GM19025 (cell line): ENCODE results near the gene MRPL40.

ENCODE experiments used
- ATAC-seq: cut with Tn5 transposase; IDR thresholded peaks from one replicate; pipeline ENCODE4 v1.9.1; 2021; ENCODE audit warnings: mild to moderate bottlenecking, low read depth, moderate library complexity; ENCODE audit not compliant: unreplicated experiment

The MRPL40 gene

DNA sequence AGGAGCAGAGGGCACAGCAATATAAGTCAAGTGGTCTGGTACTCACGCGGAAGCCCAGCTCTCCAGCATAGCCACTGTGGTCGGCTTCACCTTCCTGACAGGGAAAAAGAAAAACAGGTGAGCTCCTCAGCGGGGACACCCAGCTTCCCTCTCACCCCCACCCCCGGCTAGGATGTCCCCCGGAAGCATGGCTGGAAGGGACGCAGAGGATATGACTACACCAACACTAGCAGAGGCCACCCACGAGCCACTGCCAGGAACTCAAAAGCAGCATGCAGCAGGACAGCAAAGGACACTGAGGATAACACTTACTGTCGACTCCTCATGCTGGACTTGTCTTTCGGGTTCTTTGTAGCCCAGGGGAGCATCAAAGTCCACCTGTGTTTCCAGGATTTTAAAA is 24.2 kb downstream of the MRPL40 start:
- ATAC-seq = no peak

DNA sequence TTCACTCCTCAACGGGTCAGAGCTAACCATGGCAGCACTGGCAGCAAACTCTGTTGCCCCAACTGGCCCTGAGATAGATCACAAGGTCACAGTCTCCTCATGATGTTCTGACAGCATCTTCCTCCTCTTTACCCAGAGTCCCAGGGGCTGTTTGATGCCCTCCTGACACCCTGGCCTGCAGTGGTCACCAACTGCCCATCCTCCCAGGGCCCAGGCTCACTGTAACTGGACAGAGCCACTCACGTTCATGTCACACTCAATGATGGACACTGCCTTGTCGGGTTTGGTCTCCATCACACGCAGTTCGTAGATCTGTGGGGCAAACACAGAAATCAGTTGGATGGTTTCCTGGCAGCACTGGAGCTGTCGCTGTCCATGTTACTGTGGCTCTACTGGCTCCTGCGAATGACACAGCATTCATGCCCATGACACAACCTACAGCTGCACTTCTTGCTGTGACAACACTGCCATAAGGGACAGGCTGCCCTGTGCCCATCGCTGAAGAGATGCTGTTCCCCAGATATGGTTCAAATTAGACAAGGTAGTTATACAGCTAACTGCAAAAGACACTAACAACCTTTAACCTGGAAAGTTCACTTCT is 25.6 kb downstream of the MRPL40 start:
- no peak for ATAC-seq

DNA sequence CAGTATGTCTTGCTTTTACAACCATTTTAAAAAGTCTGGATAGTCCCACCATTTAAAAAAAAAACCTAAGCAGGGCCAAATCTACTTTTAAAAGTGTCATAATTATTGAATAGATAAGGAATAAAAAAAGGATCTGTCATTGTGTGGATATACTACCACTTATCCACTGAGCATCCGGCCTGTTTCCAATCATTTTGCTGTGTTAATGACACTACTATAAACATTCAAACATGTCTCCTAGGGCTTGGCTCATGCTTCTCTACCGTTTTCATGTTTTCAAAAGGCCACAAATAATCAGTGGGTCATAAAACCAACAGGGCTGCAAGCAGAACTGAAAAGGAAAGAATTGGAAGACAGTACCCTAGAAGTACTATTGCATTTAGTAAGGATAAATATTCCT is 27.7 kb downstream of the MRPL40 start:
- ATAC-seq = no peak

DNA sequence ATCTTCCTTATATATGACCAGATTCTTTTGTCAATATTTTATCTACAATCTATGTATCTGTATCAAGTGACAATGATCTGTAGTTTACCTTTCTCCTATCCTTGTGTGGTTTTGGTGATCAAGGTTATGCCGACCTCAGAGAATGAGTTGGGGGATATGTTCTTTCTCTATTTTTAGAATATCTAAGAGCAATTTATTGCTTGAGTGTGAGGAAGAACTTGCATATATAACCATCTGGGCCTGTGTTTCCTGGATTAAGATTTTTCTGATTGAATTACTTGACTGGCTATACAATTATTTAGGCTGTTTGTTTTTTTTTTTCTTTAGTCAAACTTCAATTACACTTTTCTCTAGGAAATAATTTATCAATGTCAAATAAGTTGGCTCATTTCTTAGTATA is 29.2 kb downstream of the MRPL40 start:
- no peak for ATAC-seq

DNA sequence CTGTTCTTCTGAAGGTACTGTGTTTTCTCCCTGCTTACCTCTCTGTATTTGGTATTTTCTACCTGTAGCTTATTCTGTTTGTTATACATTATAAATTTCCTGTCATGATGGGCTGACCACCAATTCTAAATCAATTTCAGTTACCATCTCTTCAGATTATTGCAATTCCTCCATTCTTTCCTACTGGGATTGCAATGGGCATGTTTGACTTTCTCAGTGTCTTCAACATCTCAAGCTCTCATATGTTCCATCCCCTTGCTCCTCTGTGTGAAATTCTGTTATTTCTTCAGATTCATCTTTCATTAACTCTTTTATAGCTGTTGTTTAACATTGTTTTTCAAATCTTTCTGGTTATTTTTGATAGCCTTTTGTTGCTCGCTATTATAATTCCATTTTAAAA is 30.7 kb downstream of the MRPL40 start:
- ATAC-seq = no peak

DNA sequence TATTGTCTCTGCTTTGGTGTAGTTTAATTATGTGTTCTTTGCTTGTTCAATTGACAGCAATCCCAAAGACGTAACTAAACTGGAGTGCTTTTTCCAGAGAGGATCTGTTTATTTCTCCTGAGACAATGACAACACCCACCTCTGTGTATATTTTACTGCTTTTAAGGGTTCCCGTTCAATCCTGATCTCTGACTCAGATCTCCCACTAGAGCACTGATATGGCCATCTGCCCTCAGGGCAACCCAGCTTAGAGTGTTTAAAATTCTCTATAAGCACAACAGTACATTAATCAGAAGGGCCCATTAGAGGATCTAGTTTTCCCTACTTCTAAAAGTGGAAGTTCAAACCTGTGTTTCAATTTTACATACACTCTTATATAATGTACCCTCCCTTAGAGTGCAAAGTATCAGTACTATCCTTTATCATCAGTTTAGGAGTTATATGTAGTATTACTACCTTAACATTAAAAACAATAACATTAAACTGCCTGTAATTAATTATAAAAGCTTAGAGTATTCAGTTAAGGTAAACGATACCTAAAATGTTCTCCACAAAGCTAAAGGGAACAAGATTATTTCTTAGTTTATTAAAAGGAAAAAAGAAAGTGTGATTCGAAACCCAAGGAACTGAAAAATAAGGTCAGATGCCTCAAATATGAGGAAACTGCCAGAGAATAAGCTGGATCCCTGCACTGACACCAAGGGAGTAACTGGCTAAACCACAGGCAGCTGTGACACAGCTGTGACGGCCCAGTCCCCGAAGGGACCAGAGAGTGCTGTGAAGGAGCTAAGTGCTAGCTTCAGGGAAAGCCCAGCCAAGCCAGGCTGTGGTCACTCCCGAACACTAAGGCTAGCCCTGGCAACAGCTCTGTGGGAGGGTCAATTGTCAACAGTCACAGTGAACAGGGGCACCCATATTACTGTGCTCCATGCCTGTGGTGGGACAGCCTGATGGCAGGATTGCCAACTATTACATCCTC is 31.4 kb downstream of the MRPL40 start:
- no peak for ATAC-seq

DNA sequence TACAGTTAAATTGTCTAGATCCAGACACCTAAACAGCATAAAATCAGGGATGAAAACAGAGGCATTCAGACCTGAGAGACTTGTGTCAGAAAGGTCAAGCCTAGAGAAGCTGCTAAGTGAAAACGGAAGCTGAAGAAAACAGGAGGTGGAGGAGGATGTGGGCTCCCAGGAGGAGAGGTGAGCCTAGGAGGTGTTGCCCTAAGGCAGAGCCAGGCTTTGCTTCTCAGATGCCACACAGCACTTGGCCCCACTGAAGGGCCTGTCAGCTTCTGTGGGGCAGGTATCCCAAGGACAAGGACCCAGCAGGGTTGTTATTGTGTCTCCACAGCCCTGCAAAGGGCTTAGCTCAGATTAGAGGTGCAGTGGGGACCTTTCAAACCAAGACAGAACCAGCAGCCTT is 32.2 kb downstream of the MRPL40 start:
- no peak for ATAC-seq

DNA sequence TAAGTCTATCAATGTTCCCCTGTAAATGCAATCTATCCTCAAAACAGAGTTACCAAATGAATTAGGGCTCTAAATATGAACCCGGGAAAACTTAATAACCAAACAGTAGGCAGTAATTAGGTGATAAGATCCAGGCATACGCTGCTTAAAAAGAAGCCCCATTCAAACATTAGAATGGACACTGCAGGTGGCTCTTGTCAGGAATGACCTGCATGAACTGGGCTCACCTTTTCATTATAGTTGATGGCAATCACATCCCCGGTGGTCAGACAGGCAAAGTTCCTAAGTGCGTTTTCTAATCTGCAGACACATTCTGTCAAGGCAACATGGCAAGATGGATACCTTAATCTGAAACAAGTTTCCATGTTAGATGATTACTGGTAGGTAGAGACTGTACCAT is 32.6 kb downstream of the MRPL40 start:
- ATAC-seq = no peak

DNA sequence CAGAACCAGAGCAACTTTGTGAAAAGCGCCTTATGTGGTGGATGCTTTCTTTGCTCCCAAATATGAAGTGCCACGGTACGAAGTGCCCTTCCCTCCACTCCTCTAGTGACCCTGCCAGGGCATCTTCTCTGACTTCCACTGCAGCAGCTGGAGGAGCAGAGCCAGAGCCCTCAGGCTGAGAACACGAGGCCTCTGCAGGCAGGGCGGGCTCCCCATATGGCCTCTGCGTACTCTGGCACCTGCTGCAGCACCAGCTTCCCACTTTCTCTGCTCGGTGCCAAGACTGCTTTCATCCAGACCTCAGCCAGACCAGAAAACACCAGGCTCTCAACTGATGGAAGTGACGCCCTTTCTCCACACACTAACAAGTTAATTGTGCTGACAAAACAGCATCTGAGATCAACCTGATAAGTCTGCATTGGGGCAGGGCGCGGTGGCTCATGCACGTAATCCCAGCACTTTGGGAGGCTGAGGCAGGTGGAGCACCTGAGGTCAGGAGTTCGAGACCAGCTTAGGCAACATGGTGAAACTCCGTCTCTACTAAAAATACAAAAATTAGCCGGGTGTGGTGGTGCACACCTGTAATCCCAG is 33.9 kb downstream of the MRPL40 start:
- no peak for ATAC-seq

DNA sequence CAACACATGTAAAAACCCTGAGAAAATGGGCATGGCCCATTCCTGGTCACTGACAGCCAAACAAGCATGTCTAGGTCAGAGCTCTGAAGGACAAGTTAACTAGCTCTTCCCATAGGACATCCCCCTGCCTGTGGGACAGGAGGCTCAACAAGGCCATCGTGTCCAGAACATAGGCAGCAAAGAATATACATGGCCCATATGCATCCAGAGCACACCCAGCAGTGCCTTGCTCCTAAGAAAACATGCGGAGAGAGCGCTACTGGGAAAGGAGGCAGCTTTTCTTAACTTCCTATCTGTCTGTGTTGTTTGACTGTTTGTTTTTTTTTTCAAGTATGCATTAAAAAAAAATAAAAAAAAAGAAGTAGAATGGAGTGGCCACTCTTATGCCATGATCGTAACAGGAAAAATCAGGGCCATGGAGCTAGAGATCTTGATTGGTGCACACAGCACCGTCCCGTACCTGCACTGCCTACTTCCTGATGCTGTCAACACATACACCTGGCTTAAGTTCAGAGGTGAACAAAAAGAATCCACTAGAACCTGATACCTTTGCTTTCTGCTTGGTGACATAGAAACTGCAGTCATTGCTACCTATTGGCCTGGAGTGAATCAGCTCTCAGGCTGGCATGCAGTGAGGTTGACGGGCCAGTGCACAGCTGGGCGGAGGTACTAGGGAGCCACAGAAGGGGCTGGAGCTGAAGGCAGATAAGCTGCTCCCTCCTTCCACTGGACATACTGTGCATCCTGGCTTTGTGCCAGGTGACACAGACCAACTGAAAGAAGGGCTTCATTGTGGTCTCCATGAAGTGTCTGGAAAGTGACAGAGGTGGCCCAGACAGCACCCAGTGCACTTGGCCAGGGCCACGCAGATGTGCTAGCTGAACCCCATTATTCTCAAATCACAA is 34.8 kb downstream of the MRPL40 start:
- no peak for ATAC-seq

DNA sequence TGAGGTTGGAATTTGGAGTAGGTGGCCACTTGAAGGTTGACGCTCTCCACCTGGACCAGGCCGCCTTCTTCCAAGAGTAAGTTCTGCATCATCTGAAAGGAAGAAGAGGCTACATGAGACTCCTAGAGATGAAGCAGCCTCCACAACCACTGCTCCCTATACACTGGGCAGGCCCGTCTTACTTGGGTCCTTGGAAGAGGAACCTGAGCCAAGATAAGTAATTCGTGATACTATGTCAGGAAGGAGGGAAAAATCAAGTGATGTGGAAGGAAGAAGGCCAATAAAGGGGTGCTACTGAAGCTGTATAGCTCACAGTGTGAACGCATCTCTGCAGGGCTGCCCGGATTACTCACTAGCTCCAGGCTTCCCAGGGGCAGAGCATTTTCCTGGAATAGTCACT is 35.6 kb downstream of the MRPL40 start:
- ATAC-seq = no peak

DNA sequence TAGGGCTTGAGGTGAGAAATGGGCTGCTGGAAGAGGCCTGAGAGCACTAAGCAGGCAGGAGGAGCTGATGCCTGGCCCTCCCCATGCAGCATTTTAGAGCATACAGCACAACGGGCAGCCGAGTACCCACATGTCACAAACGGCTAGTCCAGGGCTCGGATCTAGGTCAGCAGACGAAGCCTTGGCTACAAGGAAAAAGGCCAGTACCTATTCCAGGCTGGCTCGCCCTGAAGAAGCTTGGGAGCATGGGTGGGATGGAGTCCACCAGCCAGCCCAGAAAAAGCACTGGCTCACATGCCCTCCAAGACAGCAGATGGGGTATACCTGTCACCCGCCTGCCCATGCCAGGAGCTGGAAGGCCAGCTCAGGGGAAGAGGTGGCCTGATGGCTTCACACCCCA is 37.1 kb downstream of the MRPL40 start:
- no peak for ATAC-seq

DNA sequence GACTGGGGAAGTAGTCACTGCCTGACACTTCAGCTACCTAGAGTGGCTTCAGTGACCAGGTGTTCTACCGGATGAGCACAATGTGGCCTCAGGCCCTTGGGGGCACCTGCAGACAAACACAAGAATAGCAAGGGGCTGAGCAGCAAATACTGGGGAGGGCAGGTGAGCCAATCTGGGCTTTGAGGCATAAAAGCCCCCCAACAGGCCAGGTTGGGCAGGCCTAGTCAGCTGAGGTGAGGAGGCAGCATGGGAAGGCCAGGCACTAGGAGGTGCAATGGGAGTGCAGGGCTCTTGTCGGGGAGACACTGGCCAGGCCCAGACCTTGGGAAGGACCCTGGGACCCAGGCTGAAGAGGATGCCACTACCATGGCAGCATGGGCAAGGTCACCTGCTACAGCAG is 37.7 kb downstream of the MRPL40 start:
- no peak for ATAC-seq

DNA sequence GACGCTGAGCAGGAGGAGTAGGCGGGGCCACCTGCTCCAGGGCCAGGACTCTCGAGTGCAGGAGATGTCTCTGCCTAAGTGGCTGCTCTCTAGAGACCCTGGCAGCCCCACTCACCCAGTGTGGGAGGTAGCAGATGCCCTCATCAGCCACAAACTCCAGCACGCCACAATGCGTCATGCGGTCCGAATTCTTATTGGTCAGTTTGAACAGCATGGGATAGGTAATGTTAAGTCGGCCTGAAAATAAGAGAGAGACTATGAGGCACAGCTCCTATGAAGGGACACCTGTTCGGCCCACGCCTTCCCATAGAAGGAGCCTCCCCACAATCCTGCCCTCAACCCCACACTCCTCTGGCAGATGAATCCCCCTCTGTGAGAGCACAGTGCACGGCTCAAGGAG is 39.2 kb downstream of the MRPL40 start:
- ATAC-seq = no peak

DNA sequence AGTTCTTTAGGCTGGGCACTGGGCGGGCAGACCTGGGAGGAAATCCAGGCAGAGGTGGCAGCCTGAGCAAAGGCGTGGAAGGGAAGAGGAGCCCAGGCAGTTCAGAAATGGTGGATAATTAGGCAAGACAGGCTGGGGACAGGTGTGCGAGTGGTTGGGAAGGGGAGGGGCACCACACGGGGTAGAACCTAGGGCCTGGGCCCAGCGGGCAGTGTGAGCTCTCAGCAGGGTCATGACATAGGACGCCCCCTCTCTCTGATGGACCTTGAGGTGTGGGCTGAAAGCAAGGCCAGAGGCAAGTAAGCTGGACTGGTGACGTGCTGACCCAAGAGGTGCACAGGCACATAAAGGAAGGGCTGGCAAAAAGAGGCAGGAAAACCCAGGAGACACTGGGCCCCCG is 39.9 kb downstream of the MRPL40 start:
- ATAC-seq = no peak

DNA sequence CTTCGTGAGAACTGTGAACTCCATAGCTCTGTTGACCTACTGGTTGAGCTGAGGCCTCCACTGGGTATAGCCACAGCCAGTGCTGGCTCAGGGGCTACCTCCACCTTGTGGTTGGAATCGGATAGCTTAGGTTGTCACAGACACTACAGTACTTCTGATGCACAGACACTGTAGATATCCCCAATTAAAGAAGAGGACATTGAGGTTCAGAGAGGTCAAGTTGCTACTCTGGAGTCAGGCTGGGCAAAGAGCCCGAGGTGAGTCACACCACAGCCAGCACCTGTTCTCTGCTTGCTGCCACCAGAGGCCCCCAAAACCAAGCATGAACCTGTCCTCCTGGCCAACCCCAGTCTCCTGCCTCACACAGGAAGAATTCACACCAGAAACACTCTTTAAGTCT is 41.2 kb downstream of the MRPL40 start:
- no peak for ATAC-seq

DNA sequence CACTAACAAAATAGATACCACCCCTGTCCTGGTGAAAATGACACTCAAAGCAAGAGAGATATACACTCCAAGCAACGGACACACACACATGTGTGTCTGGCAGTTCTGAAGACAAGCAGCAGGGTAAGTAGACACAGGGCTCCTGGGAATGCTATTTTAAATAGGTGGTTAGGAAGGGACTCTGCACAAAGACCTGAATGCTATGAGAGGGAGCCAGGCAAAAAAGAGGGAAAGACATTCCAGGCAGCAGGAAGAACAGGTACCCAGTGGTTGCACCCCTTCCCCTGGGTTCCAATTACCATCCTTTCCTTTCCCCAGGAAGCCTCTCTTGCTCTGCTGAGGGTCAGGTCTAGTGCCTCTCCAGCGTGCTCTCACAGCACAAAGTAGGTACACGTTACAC is 43.7 kb downstream of the MRPL40 start:
- ATAC-seq = no peak

DNA sequence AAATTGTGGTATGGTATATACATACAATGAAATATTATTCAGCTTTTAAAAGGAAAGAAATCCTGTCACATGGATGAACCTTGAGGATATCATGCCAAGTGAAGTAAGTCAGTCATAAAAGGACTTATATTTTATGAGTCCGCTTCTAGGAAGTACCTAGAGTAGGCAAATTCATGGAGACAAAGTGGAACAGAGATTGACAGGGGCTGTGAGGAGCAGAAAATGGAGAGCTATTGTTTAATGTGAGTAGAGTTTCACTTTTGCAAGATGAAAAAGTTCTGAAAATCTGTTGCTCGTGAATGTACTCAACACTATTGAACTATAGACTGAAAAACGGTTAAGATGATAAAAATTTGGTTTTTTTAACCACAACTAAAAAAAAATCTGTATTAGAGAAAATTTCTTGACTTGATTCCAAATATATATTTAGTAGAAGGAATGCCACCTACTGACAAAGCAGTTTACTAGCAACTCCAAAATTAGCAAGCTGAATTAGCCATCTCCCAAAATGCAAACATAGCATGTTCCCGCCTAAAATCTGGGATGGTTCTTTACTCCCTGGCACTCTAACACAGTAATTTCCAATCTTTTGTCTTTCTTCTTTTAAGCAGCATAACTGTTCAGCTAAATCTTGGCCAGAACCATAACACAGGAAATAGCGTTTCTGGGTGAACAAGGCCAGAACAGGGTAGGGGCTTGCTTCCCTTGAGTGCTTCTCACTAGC is 45.1 kb downstream of the MRPL40 start:
- no peak for ATAC-seq

DNA sequence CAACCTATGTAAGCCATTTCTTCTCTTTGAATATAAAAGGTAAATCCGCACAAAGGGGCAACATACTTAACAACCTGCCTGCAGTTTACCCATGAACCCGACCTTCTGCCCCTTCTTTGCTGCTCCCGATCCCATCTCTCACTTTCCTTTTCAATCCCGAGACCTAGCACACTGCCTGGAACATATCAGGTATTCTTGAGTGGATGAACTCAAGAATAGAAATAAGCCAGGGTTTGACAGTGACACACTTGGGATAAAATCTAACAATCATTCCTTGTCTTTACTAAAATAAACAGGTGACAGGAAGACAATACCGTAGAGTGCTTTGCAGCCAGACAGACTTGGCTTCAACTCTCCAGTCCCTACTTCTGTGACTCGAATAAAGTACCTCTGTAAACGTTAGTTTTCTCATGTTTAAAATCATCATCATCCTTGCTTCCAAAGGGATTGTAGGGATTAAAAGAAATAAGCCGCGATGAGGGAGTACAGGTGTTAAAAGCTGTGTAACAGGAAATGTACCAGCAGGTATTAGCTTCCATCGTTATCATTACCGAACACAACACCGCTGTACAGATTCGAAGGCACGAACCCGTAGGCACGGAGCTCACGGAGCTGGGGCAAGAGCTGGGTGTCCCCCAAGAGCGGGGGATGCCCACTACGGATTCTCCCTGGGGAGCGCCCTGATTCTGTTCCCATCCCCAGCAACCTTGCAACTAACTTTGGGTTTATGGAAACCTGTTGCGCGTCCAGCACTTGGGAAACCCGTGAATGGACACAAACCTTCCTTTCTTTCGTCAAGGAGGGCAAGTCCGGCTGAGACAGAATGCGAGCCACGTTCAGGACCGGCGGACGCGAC is 45.9 kb downstream of the MRPL40 start:
- no peak for ATAC-seq
